Activated CD4-positive, alpha-beta T cell treated with anti-CD3 and anti-CD28 coated beads, Interleukin-2, amount 10 ng/mL, durations not matched to agents 7 days and 5 days (primary cell): ENCODE results near the gene SEC14L1. TPM values are rescaled to one million over a fixed set of nuclear protein-coding genes. Genes with fewer than 3 reads are reported as not detected.
A peak's percentile ranks its signal among the peaks of the same experiment; 100 is the strongest.
"Not testable (repeated sequence)": the region's sequence is repeated elsewhere in the genome, so short reads cannot be mapped to it uniquely, and the experiment has no call there.

ENCODE experiments used
- CTCF ChIA-PET: fragments of 350-600 bp; sonication (Branson Sonifier 250); formaldehyde crosslinking; loops from one replicate; lab custom pipeline; 2021; ENCODE audit warnings: antibody characterized with exemption; lab: Charles Lee
- POLR2A ChIA-PET: fragments of 350-600 bp; sonication (Branson Sonifier 250); formaldehyde crosslinking; loops from one replicate; lab custom pipeline; 2021; ENCODE audit warnings: antibody characterized with exemption; lab: Charles Lee
- DNase-seq: peaks from one replicate; pipeline ENCODE4 v3.0.0-alpha.2; 2020
- H3K27ac Mint-ChIP-seq: one replicate; pipeline ENCODE4 v1.8.0; 2021; ENCODE audit warnings: mild to moderate bottlenecking, moderate library complexity, mixed read lengths
- H3K27me3 Mint-ChIP-seq: one replicate; pipeline ENCODE4 v1.8.0; 2021; ENCODE audit warnings: mixed read lengths
- H3K36me3 Mint-ChIP-seq: one replicate; pipeline ENCODE4 v1.8.0; 2021; ENCODE audit warnings: low read depth, mixed read lengths
- H3K4me1 Mint-ChIP-seq: one replicate; pipeline ENCODE4 v1.8.0; 2021; ENCODE audit warnings: mixed read lengths
- H3K4me3 Mint-ChIP-seq: one replicate; pipeline ENCODE4 v1.8.0; 2021; ENCODE audit warnings: mild to moderate bottlenecking, moderate library complexity, mixed read lengths
- H3K9me3 Mint-ChIP-seq: one replicate; pipeline ENCODE4 v1.8.0; 2021; ENCODE audit warnings: mixed read lengths
- total RNA-seq, 2 experiments: library from RNA; stranded (reverse); gene quantifications; one replicate each; pipeline ENCODE4 v1.2.3, GENCODE V29; 2021

SEC14L1 gene
- total RNA-seq, 2 experiments from 2014 or later: 56.6 to 57.4 TPM

- Mint-ChIP-seq H3K4me1 (peaks cover 28% of the 10 kb centered on the region), H3K4me3 (no peak overlapping the region), H3K9me3 (no peaks in the 10 kb centered on the region), H3K36me3 (peaks cover 8% of the 10 kb centered on the region), H3K27ac (no peak overlapping the region), H3K27me3 (no peaks in the 10 kb centered on the region)
- no peak for DNase-seq
- POLR2A ChIA-PET: no interaction called here
- CTCF ChIA-PET: interaction anchor here (1.4 kb wide), 1 partner anchor 8 kb away, joined by 3 read pairs; no protein-coding TSS in a partner anchor
Observed at GRCh38 chr17:77106874-77107358, 33.9 kb upstream of the SEC14L1 start.

DNA sequence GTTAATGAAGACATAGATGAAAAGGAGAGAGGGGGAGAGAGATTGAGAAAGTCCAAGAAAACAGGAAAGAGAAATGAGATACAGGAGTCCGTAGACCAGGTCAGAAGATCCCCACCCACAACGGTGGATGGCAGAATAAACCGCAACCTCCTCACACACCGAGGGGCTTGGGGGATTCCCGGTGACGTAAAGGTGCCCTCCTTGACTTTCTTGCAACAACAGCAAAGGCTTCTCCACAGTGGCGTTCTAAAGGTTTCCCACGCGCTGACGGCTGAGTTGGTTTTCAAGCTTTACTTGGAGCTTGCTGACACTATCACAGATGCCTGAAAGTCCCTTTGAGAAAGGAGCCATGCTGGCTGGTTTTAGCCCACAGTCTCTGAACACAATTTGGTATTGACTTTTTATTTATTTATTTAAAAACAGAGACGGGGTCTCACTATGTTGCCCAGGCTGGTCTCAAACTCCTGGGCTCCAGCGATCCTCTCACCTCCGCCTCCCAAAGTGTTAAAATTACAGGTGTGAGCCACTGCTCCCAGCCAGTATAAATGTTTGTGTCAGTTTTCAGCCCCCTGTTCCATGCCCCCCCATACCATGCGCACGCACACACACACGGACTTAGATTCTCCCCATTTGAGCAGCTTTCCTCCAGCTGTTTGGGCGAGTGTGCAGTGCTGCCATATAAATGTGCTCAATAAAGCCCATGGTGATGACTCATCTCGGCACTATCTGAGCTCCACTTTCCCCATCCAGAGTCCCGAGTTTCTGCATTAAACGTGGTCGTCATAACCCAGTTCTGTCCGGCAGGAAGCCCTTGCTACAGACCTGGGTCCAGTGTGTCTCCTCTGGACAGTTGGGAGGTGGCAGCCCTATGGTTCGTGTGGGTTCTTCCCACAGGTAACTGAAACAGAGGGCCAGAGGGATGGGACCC, 33.0 kb upstream of the SEC14L1 start:
- Mint-ChIP-seq H3K9me3 (no peaks in the 10 kb centered on the region), H3K36me3 (peaks cover 8% of the 10 kb centered on the region), H3K4me3 (no peak overlapping the region), H3K27ac (no peak overlapping the region), H3K27me3 (no peaks in the 10 kb centered on the region), H3K4me1 (peaks cover 27% of the 10 kb centered on the region)
- POLR2A ChIA-PET: no interaction called here
- CTCF ChIA-PET: interaction anchor here (1.0 to 1.4 kb wide), 4 partner anchors 9 to 23 kb away, joined by 3 to 5 read pairs (median 4); no protein-coding TSS in a partner anchor
- no peak for DNase-seq

- H3K27ac Mint-ChIP-seq: peak overlapping the region; percentile 83
- no peaks in the 10 kb centered on the region for H3K9me3 Mint-ChIP-seq
- DNase-seq: no peak
- ChIA-PET CTCF (interaction anchor here (0.5 kb wide), 1 partner anchor 17 kb away, joined by 3 read pairs; no protein-coding TSS in a partner anchor), POLR2A (interaction anchor here (0.7 kb wide), 1 partner anchor 372 kb away, joined by 3 read pairs; no protein-coding TSS in a partner anchor)
- no peak overlapping the region for H3K4me3 Mint-ChIP-seq
- H3K36me3 Mint-ChIP-seq: peaks cover 6% of the 10 kb centered on the region
- peaks cover 27% of the 10 kb centered on the region for H3K4me1 Mint-ChIP-seq
- H3K27me3 Mint-ChIP-seq: no peaks in the 10 kb centered on the region
Observed at GRCh38 chr17:77109159-77109759, 31.5 kb upstream of the SEC14L1 start.

GRCh38 chr17:77109764-77110359, 30.9 kb upstream of the SEC14L1 start:
- ChIA-PET POLR2A (no interaction called here), CTCF (interaction anchor here (0.8 kb wide), 1 partner anchor 11 kb away, joined by 3 read pairs; no protein-coding TSS in a partner anchor)
- Mint-ChIP-seq H3K4me1 (peaks cover 27% of the 10 kb centered on the region), H3K36me3 (peaks cover 6% of the 10 kb centered on the region), H3K27me3 (no peaks in the 10 kb centered on the region), H3K9me3 (no peaks in the 10 kb centered on the region), H3K27ac (peak overlapping the region; percentile 83), H3K4me3 (peak overlapping the region; percentile 7)
- no peak for DNase-seq

GRCh38 chr17:77111165-77111933, 29.4 kb upstream of the SEC14L1 start:
- H3K4me3 Mint-ChIP-seq, POLR2A ChIA-PET, H3K27ac Mint-ChIP-seq, H3K27me3 Mint-ChIP-seq, DNase-seq, H3K9me3 Mint-ChIP-seq, H3K36me3 Mint-ChIP-seq, CTCF ChIA-PET: not testable (repeated sequence)
- peaks cover 27% of the 10 kb centered on the region for H3K4me1 Mint-ChIP-seq

DNA sequence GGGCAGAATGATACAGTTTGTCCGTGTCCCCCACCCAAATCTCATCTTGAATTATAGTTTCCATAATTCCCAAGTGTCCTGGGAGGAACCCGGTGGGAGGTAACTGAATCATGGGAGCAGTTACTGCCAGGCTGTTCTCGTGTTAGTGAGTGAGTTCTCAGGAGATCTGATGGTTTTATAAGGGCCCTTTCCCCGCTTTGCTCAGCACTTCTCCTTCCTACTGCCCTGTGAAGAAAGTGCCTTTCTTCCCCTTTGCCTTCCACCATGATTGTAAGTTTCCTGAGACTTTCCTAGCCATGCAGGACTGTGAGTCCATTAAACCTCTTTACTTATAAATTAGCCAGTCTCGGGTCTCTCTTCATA, 28.9 kb upstream of the SEC14L1 start:
- peaks cover 8% of the 10 kb centered on the region for H3K36me3 Mint-ChIP-seq
- no peaks in the 10 kb centered on the region for H3K27me3 Mint-ChIP-seq
- ChIA-PET CTCF (no interaction called here), POLR2A (no interaction called here)
- no peak overlapping the region for H3K27ac Mint-ChIP-seq
- H3K4me3 Mint-ChIP-seq: no peak overlapping the region
- no peaks in the 10 kb centered on the region for H3K9me3 Mint-ChIP-seq
- no peak for DNase-seq
- peaks cover 25% of the 10 kb centered on the region for H3K4me1 Mint-ChIP-seq

DNA sequence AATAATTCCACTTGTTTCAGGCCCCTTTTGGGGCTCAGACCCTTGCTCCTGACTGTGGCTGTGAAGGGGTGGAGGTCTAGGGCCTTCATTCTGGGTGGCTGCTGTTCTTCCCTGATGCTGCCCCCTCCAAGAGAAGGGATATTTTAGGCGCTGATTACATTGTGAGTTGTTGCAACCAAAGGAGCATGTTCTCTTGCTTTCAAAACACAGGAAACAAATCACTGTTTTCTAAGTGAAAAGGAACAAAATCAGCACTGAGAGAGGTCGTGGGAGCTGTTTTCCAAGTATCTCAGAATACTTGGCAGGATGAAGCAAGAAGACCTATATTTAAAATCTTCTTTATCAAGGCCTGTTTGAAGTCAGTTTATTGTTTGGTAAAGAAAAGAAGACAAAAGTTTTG, 25.3 kb upstream of the SEC14L1 start:
- peaks cover 2% of the 10 kb centered on the region for H3K36me3 Mint-ChIP-seq
- POLR2A ChIA-PET: no interaction called here
- no peaks in the 10 kb centered on the region for H3K27me3 Mint-ChIP-seq
- H3K27ac Mint-ChIP-seq: no peak overlapping the region
- H3K4me3 Mint-ChIP-seq: no peak overlapping the region
- H3K4me1 Mint-ChIP-seq: peaks cover 8% of the 10 kb centered on the region
- no peak for DNase-seq
- CTCF ChIA-PET: interaction anchor here (1.3 to 1.9 kb wide), 2 partner anchors 9 to 13 kb away, joined by 3 to 7 read pairs; no protein-coding TSS in a partner anchor
- H3K9me3 Mint-ChIP-seq: no peaks in the 10 kb centered on the region

DNA sequence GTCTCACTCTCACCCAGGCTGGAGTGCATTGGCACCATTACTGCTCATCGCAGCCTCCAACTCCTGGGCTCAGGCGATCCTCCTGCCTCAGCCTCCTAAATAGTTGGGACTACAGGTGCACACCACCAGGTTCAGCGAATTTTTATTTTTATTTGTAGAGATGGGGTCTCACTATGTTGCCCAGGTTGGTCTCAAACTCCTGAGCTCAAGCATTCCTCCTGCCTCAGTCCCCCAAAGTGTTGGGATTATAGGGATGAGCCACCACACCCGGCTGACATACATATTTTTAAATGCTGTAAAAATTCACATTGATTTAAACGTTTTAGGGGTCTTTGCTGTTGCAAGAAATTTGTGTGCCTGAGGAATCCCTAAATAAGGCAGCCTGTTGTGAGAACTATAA, 24.8 kb upstream of the SEC14L1 start:
- Mint-ChIP-seq H3K4me1 (peaks cover 8% of the 10 kb centered on the region), H3K27me3 (no peaks in the 10 kb centered on the region), H3K27ac (no peak overlapping the region), H3K36me3 (peaks cover 2% of the 10 kb centered on the region), H3K9me3 (no peaks in the 10 kb centered on the region), H3K4me3 (no peak overlapping the region)
- CTCF ChIA-PET: interaction anchor here (1.3 to 1.9 kb wide), 2 partner anchors 8 to 14 kb away, joined by 3 to 7 read pairs; no protein-coding TSS in a partner anchor
- POLR2A ChIA-PET: no interaction called here
- no peak for DNase-seq

DNA sequence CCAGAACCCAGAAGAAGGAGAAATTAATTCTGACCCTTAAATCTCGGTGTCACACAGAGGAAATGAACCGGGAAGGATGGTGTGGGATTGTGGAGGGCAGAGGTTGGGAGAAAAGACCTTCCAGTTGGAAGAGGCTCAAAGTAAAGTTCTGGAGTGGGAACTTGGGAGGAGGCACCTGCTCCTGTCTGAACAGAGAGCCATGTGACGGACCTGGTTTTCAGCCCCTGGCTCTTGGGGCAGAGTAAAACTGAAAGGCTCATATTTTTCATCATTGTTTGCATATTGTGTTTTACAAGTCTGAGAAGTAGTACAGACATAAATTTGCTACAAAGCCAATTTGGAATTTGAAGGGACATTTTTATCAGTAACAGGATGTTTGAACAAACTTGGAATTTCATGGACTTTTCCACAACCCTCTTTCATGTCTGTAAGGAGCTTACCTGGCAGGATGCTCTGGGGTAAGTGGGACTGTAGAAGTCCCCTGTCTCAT, 24.4 kb upstream of the SEC14L1 start:
- peaks cover 2% of the 10 kb centered on the region for H3K36me3 Mint-ChIP-seq
- CTCF ChIA-PET: interaction anchor here (1.3 to 1.4 kb wide), 2 partner anchors 13 to 14 kb away, joined by 3 to 4 read pairs; no protein-coding TSS in a partner anchor
- POLR2A ChIA-PET: no interaction called here

DNA sequence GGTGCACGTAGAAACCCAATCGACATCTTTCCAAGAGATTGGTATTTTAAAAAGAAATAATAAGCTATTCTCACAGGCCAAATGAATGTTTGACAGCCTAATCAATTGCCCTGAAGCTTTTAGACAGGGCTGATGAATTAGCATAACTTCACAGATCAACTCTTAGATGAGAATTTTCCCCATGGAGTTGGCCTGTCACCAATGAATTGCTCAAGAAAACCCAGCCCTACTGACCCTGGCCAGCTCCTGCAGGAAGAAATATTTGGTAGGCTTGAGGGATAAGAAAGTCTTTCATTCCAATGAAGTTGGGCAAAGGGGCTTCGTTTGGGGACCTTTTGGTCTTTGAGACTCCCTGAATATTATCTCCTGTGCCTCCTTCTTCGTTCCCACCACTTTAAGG, 23.4 kb upstream of the SEC14L1 start:
- ChIA-PET POLR2A (no interaction called here), CTCF (interaction anchor here (0.7 to 1.4 kb wide), 2 partner anchors 12 to 21 kb away, joined by 3 to 4 read pairs; no protein-coding TSS in a partner anchor)
- H3K36me3 Mint-ChIP-seq: peaks cover 2% of the 10 kb centered on the region
- H3K4me1 Mint-ChIP-seq: peaks cover 3% of the 10 kb centered on the region
- no peak overlapping the region for H3K27ac Mint-ChIP-seq
- no peaks in the 10 kb centered on the region for H3K9me3 Mint-ChIP-seq
- no peak for DNase-seq
- H3K27me3 Mint-ChIP-seq: no peaks in the 10 kb centered on the region
- H3K4me3 Mint-ChIP-seq: no peak overlapping the region

More for the DNA sequence above, 24.4 kb upstream of the SEC14L1 start:
- no peaks in the 10 kb centered on the region for H3K9me3 Mint-ChIP-seq
- no peak overlapping the region for H3K4me3 Mint-ChIP-seq
- H3K27me3 Mint-ChIP-seq: no peaks in the 10 kb centered on the region
- H3K4me1 Mint-ChIP-seq: peaks cover 4% of the 10 kb centered on the region
- no peak for DNase-seq
- H3K27ac Mint-ChIP-seq: no peak overlapping the region

DNA sequence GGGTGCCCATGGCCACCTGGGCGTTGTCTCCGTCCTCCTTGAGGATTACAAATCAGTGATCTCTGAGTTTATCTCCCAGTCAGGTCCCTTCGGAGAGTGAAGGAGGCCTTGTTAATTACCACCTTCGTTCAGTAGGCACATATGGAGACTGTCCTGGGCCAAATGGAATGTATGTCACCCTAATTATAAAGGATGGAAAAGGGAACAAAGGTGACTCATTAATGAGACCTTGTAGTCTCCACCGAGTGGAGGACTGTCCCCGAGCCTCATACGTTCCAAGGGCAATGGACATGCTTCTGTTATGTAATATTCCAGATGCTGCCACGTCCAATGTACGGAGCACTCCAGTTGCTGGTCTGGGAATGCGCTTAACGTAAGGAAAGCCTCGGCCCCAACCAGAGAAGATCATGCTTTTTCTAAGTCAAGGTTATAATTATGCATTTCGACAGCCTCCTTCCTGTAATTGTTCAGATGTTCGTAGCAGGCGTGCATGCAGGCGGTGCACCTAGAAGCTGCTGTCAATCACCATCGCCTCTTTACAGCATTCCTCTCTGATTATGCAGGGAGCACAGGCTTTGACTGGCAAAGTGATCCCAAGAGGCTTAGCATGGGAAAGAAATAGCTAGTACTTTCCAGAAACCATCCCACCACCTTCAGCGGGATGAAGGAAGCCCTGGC, 22.4 kb upstream of the SEC14L1 start:
- POLR2A ChIA-PET: no interaction called here
- Mint-ChIP-seq H3K27me3 (no peaks in the 10 kb centered on the region), H3K9me3 (no peaks in the 10 kb centered on the region), H3K4me3 (no peak overlapping the region), H3K4me1 (peaks cover 3% of the 10 kb centered on the region), H3K36me3 (peaks cover 2% of the 10 kb centered on the region), H3K27ac (no peak overlapping the region)
- CTCF ChIA-PET: no interaction called here
- no peak for DNase-seq
